Activated T-cell treated with anti-CD3 and anti-CD28 coated beads, Interleukin-2, amount 50 U/mL, for 24 hours (primary cell): ENCODE data around the gene ST6GALNAC3.

ENCODE experiments used
- DNase-seq: peaks from one replicate; pipeline ENCODE4 v3.0.0-alpha.2; 2020
- H3K27ac Mint-ChIP-seq: 2 replicates; pipeline ENCODE4 v1.8.0; 2020; ENCODE audit warnings: mild to moderate bottlenecking, mixed read lengths
- H3K27me3 Mint-ChIP-seq: 2 replicates; pipeline ENCODE4 v1.8.0; 2020; ENCODE audit warnings: mixed read lengths
- H3K36me3 Mint-ChIP-seq: 2 replicates; pipeline ENCODE4 v1.8.0; 2020; ENCODE audit warnings: low read depth, mixed read lengths
- H3K4me1 Mint-ChIP-seq: 2 replicates; pipeline ENCODE4 v1.8.0; 2020; ENCODE audit warnings: low read depth, mixed read lengths
- H3K4me3 Mint-ChIP-seq: 2 replicates; pipeline ENCODE4 v1.8.0; 2020; ENCODE audit warnings: mild to moderate bottlenecking, moderate library complexity, mixed read lengths
- H3K9me3 Mint-ChIP-seq: 2 replicates; pipeline ENCODE4 v1.8.0; 2020; ENCODE audit warnings: mixed read lengths

The ST6GALNAC3 gene

DNA sequence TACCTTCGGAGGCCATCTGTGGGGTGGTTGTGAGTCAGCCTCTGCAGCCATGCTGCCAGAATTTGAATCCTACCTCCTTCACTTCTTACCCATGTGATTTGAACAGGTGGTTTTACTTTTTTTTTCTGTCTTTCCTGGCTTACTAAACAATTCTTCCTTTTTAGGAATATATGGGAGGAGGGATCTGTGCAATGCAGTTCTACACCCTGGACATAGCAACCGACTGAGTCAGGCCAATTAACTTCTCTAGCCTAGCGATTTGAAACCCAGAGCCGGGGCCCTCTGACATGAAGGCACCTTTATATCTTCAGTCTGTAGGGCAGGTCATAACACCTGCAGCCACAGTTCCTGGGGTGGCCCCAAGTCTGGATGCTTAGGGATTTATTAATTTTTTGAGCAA is 83.6 kb downstream of the ST6GALNAC3 start:
- Mint-ChIP-seq H3K4me1 (peaks cover 12% of the 10 kb centered on the region), H3K9me3 (no peaks in the 10 kb centered on the region), H3K27ac (no peak overlapping the region), H3K36me3 (no peaks in the 10 kb centered on the region), H3K27me3 (no peaks in the 10 kb centered on the region), H3K4me3 (no peak overlapping the region)
- DNase-seq: no peak

GRCh38 chr1:76160225-76160624 is 85.7 kb downstream of the ST6GALNAC3 start:
- no peak overlapping the region for H3K27ac Mint-ChIP-seq
- H3K4me3 Mint-ChIP-seq: no peak overlapping the region
- no peak for DNase-seq
- H3K27me3 Mint-ChIP-seq: no peaks in the 10 kb centered on the region
- H3K9me3 Mint-ChIP-seq: no peaks in the 10 kb centered on the region
- H3K36me3 Mint-ChIP-seq: no peaks in the 10 kb centered on the region
- no peaks in the 10 kb centered on the region for H3K4me1 Mint-ChIP-seq

DNA sequence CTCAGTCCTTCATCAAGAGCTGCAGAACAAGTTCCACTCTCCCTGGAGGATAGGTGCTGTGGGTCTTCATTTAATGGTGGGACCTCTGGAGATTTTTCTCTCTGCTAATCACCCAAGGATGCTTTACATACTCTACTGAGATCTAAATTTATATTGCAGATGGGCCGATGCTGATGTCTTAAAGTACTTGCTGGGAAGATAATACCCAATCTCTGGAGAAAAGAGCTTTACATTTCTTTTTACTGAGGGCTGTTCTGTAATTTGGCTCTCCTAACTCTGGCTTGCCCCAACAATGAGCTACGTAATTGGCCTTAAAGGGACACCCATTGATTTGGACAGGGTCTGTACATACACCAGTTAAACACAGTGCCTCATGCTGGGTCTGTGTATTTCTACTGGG is 86.9 kb downstream of the ST6GALNAC3 start:
- Mint-ChIP-seq H3K36me3 (no peaks in the 10 kb centered on the region), H3K4me1 (no peaks in the 10 kb centered on the region), H3K9me3 (no peaks in the 10 kb centered on the region), H3K4me3 (no peak overlapping the region), H3K27me3 (no peaks in the 10 kb centered on the region), H3K27ac (no peak overlapping the region)
- no peak for DNase-seq

DNA sequence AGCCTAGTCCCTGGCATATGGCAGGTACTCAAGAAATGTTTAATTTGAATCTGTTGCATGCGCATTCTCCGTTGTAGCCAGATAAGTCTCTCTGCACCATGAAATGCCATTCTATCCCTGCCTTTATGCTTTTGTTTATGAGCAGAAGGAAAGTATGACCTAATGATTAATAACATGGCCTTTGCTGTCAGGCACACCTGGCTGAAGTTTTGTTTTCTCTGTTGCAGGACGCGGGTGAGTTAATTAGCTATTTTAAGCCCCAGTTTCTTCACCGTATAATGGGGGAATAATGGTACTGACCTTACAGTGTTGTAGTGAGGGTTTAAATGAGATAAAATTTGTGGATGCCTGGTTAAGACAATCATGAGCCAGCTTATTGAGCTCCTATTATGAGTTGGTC is 87.7 kb downstream of the ST6GALNAC3 start:
- Mint-ChIP-seq H3K9me3 (no peaks in the 10 kb centered on the region), H3K27ac (no peak overlapping the region), H3K27me3 (no peaks in the 10 kb centered on the region), H3K36me3 (no peaks in the 10 kb centered on the region), H3K4me3 (no peak overlapping the region), H3K4me1 (no peaks in the 10 kb centered on the region)
- DNase-seq: no peak

- H3K27me3 Mint-ChIP-seq: no peaks in the 10 kb centered on the region
- H3K36me3 Mint-ChIP-seq: peaks cover 5% of the 10 kb centered on the region
- H3K4me1 Mint-ChIP-seq: no peaks in the 10 kb centered on the region
- no peak overlapping the region for H3K4me3 Mint-ChIP-seq
- no peak overlapping the region for H3K27ac Mint-ChIP-seq
- no peak for DNase-seq
- H3K9me3 Mint-ChIP-seq: peaks cover 13% of the 10 kb centered on the region
These were observed 89.6 kb downstream of the ST6GALNAC3 start for GRCh38 chr1:76164165-76164564.

DNA sequence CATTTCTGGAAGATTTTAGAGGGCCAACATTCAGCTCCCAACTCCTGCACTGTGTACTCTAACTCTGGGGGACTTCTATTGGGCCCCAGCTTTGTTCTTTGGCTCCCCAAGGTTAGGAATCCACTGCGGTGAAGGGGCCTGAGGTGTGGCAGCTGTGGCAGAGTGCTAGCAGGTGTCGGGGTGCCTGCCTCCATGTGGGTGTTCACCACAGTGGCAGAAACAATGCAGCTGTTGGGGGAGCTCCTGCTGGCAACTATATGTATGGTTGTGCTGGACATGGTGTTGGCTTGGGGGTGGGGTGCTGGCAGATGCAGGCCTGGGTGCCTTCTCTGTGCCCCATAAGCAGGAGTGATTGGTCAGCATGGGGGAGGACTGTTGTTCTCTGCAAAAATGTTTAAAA is 95.5 kb downstream of the ST6GALNAC3 start:
- H3K9me3 Mint-ChIP-seq: peaks cover 18% of the 10 kb centered on the region
- no peaks in the 10 kb centered on the region for H3K27me3 Mint-ChIP-seq
- H3K27ac Mint-ChIP-seq: no peak overlapping the region
- no peak for DNase-seq
- peaks cover 6% of the 10 kb centered on the region for H3K36me3 Mint-ChIP-seq
- H3K4me3 Mint-ChIP-seq: no peak overlapping the region
- H3K4me1 Mint-ChIP-seq: no peaks in the 10 kb centered on the region

- Mint-ChIP-seq H3K4me1 (peaks cover 3% of the 10 kb centered on the region), H3K27ac (no peak overlapping the region), H3K9me3 (peaks cover 18% of the 10 kb centered on the region), H3K36me3 (peaks cover 6% of the 10 kb centered on the region), H3K27me3 (no peaks in the 10 kb centered on the region), H3K4me3 (no peak overlapping the region)
- no peak for DNase-seq
These were observed 96.0 kb downstream of the ST6GALNAC3 start for GRCh38 chr1:76170513-76170912.

- Mint-ChIP-seq H3K9me3 (no peaks in the 10 kb centered on the region), H3K4me3 (no peak overlapping the region), H3K27me3 (no peaks in the 10 kb centered on the region), H3K4me1 (peaks cover 20% of the 10 kb centered on the region), H3K27ac (no peak overlapping the region), H3K36me3 (no peaks in the 10 kb centered on the region)
- no peak for DNase-seq
These were observed 101.5 kb downstream of the ST6GALNAC3 start for GRCh38 chr1:76176000-76176399.

GRCh38 chr1:76177615-76178014 is 103.1 kb downstream of the ST6GALNAC3 start:
- no peaks in the 10 kb centered on the region for H3K9me3 Mint-ChIP-seq
- H3K27me3 Mint-ChIP-seq: no peaks in the 10 kb centered on the region
- no peak overlapping the region for H3K4me3 Mint-ChIP-seq
- H3K27ac Mint-ChIP-seq: no peak overlapping the region
- H3K4me1 Mint-ChIP-seq: peaks cover 20% of the 10 kb centered on the region
- no peak for DNase-seq
- no peaks in the 10 kb centered on the region for H3K36me3 Mint-ChIP-seq

- H3K27me3 Mint-ChIP-seq: no peaks in the 10 kb centered on the region
- H3K4me1 Mint-ChIP-seq: peaks cover 20% of the 10 kb centered on the region
- no peaks in the 10 kb centered on the region for H3K36me3 Mint-ChIP-seq
- no peak overlapping the region for H3K27ac Mint-ChIP-seq
- no peak for DNase-seq
- no peaks in the 10 kb centered on the region for H3K9me3 Mint-ChIP-seq
- H3K4me3 Mint-ChIP-seq: no peak overlapping the region
These were observed 104.7 kb downstream of the ST6GALNAC3 start for GRCh38 chr1:76179219-76179698.

- no peak for DNase-seq
- H3K27me3 Mint-ChIP-seq: no peaks in the 10 kb centered on the region
These were observed 110.7 kb downstream of the ST6GALNAC3 start for GRCh38 chr1:76185207-76185606.

DNA sequence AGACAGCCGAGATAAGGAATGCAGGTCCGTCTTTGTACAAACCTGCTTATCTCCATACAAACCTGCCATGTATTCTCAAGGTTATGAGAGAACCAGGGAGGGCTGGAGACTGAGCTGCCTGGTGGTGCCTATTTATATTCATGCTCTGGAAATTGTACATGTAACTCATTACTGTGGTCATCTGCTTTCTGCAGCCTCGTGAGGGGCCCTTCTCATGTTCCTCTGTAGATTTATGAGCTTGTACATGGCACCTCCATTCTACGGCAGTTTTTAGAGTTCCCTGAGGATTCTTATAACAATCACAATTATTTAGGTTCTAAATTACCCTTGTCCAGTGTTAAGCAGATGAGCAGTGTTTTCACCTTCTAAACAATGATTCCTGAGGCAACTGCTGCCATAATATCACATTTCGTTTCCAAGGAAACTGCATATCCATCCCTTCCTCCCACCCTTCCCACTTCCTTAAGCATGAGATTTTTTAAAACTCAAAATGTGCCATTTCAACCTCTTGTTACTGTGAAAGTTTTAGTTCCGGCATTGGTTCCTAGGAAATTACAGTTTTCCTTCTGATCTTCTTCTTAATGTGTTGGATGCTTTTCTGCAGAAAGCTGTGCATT is 112.1 kb downstream of the ST6GALNAC3 start:
- no peak overlapping the region for H3K27ac Mint-ChIP-seq
- no peak for DNase-seq
- peaks cover 2% of the 10 kb centered on the region for H3K4me1 Mint-ChIP-seq
- no peaks in the 10 kb centered on the region for H3K9me3 Mint-ChIP-seq
- H3K27me3 Mint-ChIP-seq: no peaks in the 10 kb centered on the region
- H3K4me3 Mint-ChIP-seq: no peak overlapping the region
- H3K36me3 Mint-ChIP-seq: no peaks in the 10 kb centered on the region

More at GRCh38 chr1:76185207-76185606, 110.7 kb downstream of the ST6GALNAC3 start:
- no peaks in the 10 kb centered on the region for H3K36me3 Mint-ChIP-seq
- no peaks in the 10 kb centered on the region for H3K4me1 Mint-ChIP-seq
- H3K27ac Mint-ChIP-seq: no peak overlapping the region
- no peaks in the 10 kb centered on the region for H3K9me3 Mint-ChIP-seq
- H3K4me3 Mint-ChIP-seq: no peak overlapping the region

DNA sequence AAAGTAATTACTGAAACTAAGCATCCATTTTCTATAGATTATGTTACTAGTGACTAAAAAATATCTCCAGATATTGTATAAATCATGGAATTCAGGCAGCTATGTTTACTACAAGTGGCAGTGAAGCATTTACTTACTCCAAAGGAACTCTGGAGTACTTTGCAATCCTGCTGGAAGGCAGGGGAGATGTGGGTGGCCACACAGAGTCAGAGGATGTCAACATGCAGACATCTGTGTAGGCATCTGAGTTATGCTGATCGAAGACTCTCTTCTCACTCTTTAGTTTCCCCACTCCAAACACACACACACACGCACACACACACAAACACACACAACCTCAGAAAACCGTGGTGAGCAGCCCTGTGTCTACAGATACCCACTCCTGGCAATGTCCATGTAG is 112.9 kb downstream of the ST6GALNAC3 start:
- H3K36me3 Mint-ChIP-seq: no peaks in the 10 kb centered on the region
- no peak overlapping the region for H3K4me3 Mint-ChIP-seq
- DNase-seq: no peak
- no peaks in the 10 kb centered on the region for H3K27me3 Mint-ChIP-seq
- H3K4me1 Mint-ChIP-seq: peaks cover 3% of the 10 kb centered on the region
- H3K9me3 Mint-ChIP-seq: no peaks in the 10 kb centered on the region
- no peak overlapping the region for H3K27ac Mint-ChIP-seq

- Mint-ChIP-seq H3K4me1 (peaks cover 3% of the 10 kb centered on the region), H3K36me3 (no peaks in the 10 kb centered on the region)
These were observed 114.8 kb downstream of the ST6GALNAC3 start for GRCh38 chr1:76189310-76189709.

DNA sequence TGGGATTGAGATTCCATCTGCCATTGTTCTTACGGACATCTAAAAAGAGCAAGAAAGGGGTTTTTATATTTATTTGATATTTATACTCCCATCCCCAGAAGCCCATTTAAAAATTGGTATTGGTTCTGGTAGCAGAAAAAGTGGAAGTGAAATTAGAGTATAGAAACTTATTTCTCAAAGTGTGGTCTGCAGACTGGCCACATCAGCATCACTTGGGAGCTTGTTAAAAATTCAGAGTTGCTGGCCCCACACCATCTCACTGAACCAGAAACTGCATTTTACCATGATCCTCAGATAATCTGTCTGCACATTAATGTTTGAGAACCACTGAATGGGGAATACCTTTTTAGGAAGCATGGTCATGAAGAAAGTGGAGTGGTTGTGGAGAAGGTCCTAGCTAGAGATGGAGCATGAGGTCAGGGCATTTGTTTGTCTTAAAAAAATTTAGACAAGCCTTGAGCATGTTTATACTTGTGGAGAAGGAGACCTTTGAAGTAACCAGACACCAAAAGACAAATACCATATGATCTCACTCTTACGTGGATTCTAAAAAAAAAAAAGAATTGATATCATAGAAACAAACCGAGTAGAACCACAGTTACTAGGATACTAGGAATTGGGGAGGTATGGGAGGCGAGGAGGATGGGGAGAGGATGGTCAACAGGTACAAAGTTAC is 116.3 kb downstream of the ST6GALNAC3 start:
- Mint-ChIP-seq H3K9me3 (no peaks in the 10 kb centered on the region), H3K36me3 (no peaks in the 10 kb centered on the region), H3K27ac (no peak overlapping the region), H3K4me1 (peaks cover 3% of the 10 kb centered on the region), H3K4me3 (no peak overlapping the region), H3K27me3 (no peaks in the 10 kb centered on the region)
- no peak for DNase-seq

More at GRCh38 chr1:76189310-76189709, 114.8 kb downstream of the ST6GALNAC3 start:
- Mint-ChIP-seq H3K27me3 (no peaks in the 10 kb centered on the region), H3K4me3 (no peak overlapping the region), H3K27ac (no peak overlapping the region), H3K9me3 (no peaks in the 10 kb centered on the region)
- DNase-seq: no peak
